ENCODE results near the gene NR5A1. TPM values are rescaled to one million over a fixed set of nuclear protein-coding genes. Genes with fewer than 3 reads are reported as not detected.

NR5A1 gene
- total RNA-seq, 2 experiments from 2014 or later: not detected

DNA sequence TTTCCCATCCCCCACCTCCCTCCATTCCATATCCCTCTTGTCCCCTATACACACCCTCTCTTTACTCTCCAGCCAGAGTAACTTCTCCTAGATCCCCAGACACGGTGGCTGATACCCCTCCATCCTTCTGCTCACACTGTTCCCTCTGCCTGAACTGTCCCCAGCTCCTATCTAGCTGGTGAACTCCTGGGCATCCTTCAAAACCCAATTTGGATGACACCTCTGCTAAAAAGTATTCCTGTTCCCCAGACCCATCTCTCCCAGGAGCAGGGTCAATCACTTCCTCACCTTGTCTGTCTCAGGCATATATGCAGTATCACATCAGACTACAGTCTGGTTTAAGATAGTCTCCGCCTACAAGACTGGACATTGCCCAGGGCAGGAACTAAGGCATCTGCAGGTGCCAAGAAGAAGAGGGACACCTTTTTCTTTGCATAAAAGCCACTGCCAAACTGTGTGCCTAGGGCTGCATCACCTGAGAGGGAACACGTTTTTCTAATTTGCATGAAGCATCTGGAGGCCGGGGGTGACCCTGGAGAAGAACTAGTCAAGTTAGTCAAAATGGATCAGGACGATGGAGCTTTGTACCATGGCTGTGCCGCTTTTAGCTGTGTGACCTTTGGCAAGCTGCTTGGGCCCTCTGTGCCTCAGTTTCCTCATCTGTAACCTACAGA is 27.1 kb downstream of the NR5A1 start:
- no peaks in the 10 kb centered on the region for H3K9me3 Mint-ChIP-seq
- POLR2A ChIA-PET: no interaction called here
- H3K27ac Mint-ChIP-seq: no peak overlapping the region
- H3K4me1 Mint-ChIP-seq: peaks cover 4% of the 10 kb centered on the region
- H3K27me3 Mint-ChIP-seq: peaks cover 14% of the 10 kb centered on the region
- CTCF ChIA-PET: no interaction called here
- no peaks in the 10 kb centered on the region for H3K36me3 Mint-ChIP-seq (ENCODE audit: low read depth)
- DNase-seq: no peak
- no peak overlapping the region for H3K4me3 Mint-ChIP-seq

DNA sequence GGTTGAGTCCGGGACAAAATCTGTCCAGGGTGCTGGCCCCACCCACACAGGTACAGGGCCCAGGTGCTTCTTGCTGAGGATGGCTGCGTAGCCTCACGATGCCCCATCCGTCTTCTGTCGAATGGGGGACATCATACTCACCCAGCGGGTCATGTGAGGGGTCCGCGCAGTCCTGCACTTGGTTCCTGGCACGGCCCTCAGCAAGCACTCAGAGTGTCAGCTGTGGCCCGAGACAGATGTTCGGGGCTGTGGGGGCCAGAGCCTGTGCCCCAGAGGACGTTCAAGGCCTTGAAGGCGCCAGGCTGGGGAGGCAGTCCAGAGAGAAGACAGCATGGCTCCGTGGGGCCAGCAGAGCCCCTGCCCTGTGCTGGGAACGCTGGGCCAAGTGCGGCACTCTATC is 27.8 kb downstream of the NR5A1 start:
- Mint-ChIP-seq H3K27ac (no peak overlapping the region), H3K27me3 (peaks cover 14% of the 10 kb centered on the region), H3K4me1 (peaks cover 4% of the 10 kb centered on the region), H3K4me3 (no peak overlapping the region), H3K9me3 (no peaks in the 10 kb centered on the region), H3K36me3 (ENCODE audit: low read depth) (no peaks in the 10 kb centered on the region)
- CTCF ChIA-PET: no interaction called here
- POLR2A ChIA-PET: no interaction called here
- DNase-seq: no peak

DNA sequence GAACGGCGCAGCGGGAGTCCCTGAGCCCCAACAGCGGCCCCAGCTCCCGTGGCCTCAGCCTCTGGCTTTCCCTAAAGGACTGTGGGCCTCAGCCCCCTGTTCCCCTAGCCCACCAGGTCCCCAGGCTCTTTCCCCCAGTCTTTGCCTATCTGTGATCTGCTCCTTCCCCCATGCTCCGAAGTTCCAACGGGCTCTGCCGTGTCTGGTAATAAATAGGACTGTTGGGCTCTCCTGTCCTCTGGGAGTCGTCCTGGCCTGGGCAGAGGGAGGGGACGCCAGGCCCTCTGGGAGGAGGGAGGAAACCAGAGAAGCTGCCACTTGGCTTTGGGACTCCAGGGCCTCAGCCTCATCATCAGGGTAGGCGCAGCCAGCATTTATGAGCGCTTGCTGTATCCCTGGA is 28.8 kb downstream of the NR5A1 start:
- H3K9me3 Mint-ChIP-seq: no peaks in the 10 kb centered on the region
- peaks cover 4% of the 10 kb centered on the region for H3K4me1 Mint-ChIP-seq
- no peak overlapping the region for H3K4me3 Mint-ChIP-seq
- no peak for DNase-seq
- no peak overlapping the region for H3K27ac Mint-ChIP-seq
- no peaks in the 10 kb centered on the region for H3K36me3 Mint-ChIP-seq (ENCODE audit: low read depth)
- H3K27me3 Mint-ChIP-seq: peaks cover 14% of the 10 kb centered on the region
- ChIA-PET POLR2A (no interaction called here), CTCF (no interaction called here)

DNA sequence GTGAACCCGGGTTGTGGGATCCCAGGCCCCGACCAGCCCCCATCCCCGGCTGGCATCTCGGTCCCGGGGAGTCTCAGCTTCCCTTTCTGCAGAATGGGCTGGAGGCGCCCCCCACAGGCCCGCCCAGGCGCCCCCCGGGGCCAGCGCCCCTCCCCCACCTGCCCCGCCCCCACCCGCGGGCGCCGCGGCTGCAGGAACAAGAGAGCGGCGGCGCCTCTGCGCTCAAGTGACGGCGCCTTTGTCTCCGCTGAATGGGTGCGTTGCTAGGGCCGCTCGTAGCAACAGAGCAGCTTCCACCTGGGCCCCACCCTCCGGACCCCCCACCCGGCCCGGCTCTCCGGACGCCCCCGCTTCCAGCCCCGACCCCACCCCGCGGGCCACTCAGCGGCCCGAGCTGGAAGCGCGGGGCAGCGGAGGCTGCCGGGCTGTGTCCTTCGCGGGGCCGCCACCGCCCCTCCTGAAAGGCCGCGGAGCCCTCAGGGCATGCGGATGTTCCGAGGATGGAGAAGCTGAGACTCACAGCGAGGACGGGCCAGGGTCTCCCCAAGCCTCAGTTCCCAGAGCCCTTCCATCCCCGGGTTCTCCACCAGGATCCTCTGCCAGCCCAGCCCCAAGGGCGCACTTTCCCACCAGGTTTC is 29.4 kb downstream of the NR5A1 start:
- ChIA-PET CTCF (no interaction called here), POLR2A (no interaction called here)
- Mint-ChIP-seq H3K4me1 (peaks cover 4% of the 10 kb centered on the region), H3K36me3 (ENCODE audit: low read depth) (no peaks in the 10 kb centered on the region), H3K27ac (no peak overlapping the region), H3K9me3 (no peaks in the 10 kb centered on the region), H3K4me3 (no peak overlapping the region), H3K27me3 (peaks cover 14% of the 10 kb centered on the region)
- no peak for DNase-seq

DNA sequence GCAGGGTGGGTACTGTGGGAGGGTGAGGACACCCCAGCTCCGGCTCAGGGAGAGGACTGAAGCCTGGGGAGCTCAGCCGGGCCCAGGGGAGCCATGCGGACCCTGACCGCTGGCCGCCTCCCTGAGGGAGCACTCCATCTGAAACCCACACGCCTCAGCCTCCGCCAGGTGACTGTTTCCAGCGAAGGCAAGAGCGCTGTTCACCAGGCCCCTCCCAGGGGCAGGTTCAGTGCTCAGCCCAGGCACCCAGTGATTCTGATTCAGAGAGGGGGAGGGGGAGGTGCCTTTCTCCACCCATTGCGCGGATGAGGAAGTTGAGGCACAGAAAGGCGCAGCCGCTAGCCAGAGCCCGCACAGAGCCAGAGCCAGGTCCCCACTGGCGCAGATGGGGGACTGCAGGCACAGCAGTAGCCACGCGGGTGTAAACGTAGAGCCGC is 30.0 kb downstream of the NR5A1 start:
- H3K27me3 Mint-ChIP-seq: peaks cover 14% of the 10 kb centered on the region
- CTCF ChIA-PET: no interaction called here
- peaks cover 4% of the 10 kb centered on the region for H3K4me1 Mint-ChIP-seq
- no peaks in the 10 kb centered on the region for H3K36me3 Mint-ChIP-seq (ENCODE audit: low read depth)
- H3K9me3 Mint-ChIP-seq: no peaks in the 10 kb centered on the region
- H3K27ac Mint-ChIP-seq: no peak overlapping the region
- POLR2A ChIA-PET: no interaction called here
- no peak for DNase-seq
- H3K4me3 Mint-ChIP-seq: no peak overlapping the region

DNA sequence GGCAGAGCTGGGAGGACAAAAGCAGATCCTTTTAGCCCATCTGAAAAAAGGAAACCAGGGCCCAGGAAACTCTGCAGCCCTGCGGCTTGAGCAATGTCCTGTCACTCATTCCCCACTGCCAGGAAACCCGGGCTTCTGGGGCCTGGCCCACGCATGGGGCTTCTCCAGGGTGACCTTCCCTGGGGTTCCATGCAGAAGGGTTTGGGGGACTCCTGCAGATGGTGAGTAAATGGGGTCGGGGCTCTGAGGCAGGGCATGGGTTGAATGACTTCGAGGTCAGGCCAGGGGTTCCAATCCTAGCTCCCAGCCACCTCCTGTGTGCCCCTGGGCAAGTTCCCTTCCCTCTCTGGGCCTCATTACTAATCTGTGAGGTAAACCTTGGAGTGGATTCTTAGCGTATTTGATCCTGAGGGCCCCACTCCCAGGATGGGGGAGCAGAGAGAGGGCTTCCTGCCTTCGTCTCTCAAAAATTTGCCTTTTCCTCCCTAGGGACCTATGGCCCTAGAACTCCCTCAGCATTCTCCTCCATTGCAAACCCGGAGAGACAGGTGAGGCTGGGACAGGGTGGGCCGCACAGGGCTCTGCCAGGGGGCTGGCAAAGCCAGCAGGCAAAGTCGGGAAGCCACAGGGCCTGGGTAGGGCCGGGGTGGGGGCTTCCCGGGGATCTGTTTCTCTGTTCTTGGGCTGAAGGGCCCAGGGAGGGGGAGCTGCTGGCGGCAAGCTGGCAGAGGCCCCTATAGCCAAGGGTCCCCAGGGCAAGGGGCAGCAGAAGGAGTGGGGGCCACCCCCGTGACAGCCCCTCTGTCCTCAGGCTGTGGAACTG is 31.1 kb downstream of the NR5A1 start:
- no peaks in the 10 kb centered on the region for H3K36me3 Mint-ChIP-seq (ENCODE audit: low read depth)
- DNase-seq: no peak
- H3K27ac Mint-ChIP-seq: no peak overlapping the region
- H3K9me3 Mint-ChIP-seq: no peaks in the 10 kb centered on the region
- POLR2A ChIA-PET: no interaction called here
- H3K4me1 Mint-ChIP-seq: peaks cover 4% of the 10 kb centered on the region
- CTCF ChIA-PET: no interaction called here
- peaks cover 14% of the 10 kb centered on the region for H3K27me3 Mint-ChIP-seq
- no peak overlapping the region for H3K4me3 Mint-ChIP-seq

DNA sequence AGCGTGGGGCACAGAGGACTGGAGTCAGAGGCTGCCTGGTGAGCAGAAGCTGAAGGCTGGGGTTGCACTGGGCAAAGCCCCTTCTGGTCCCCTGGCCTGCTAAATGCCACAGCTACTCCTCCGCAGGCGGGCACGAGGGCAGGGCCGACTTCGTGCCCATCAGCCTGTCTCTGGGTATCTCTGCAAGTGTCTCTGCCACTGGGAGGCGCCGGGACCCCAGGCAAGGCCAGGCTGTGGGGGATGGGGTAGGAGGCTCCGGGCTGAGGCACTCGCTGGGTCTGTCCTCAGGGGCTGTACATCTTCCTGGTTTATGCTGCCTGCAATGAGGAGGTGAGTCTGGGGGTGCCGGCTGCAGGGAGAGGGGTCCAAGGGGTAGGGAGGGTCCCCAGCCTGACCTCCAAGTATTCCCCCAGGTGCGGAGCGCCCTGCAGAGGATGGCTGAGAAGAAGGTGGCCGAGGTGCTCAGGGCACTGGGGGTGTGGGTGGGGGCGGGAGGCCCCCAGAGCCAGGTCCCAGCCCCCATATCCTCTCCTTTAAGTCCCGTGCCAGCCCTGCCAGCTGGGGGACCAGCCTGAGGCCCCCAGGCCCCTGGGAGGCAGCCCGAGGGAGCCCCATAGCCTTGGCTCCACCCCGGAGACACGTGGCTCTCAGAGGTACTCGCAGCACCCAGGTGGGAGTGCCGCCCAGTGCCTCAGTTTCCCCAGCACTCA is 31.9 kb downstream of the NR5A1 start:
- Mint-ChIP-seq H3K36me3 (ENCODE audit: low read depth) (no peaks in the 10 kb centered on the region), H3K4me1 (peaks cover 3% of the 10 kb centered on the region), H3K9me3 (no peaks in the 10 kb centered on the region), H3K27ac (no peak overlapping the region), H3K27me3 (peaks cover 12% of the 10 kb centered on the region), H3K4me3 (no peak overlapping the region)
- no peak for DNase-seq
- POLR2A ChIA-PET: no interaction called here
- CTCF ChIA-PET: no interaction called here

DNA sequence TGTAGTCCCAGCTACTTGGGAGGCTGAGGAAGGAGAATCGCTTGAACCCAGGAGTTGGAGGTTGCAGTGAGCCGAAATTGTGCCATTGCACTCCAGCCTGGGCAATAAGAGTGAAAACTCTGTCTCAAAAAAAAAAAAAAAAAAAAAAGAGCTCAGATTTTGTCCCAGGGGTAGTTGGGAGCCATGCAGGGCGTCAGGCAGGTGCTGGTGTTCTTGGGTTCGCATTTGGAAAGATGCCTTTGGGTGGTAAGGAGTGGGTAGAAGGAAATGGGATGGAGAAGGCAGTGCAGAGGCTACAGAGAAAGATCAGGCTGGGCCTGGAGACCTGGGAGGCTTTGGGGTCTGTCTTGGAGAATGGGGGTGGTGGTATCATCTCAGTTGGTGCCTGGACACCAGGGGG is 33.0 kb downstream of the NR5A1 start:
- no peak overlapping the region for H3K27ac Mint-ChIP-seq

DNA sequence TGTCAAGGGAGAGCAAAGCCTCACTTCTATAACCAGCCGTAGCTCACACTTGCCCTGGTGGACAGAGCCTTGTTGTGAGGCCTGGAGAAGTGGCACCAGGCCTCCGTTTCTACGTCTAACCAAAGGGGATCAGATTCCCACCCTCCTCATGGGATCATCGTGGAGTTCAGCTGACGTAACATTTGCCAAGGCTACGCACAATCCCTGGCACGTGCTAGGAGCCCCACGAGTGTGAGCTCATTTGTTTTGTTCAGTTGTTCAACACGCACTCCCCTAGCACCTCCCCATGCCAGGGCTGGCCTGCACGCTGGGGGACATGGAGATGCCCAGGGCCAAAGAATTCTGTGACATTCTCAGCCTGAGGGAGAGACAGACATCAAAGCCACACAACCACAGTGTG is 33.9 kb downstream of the NR5A1 start:
- CTCF ChIA-PET: interaction anchor here (0.7 kb wide), 1 partner anchor 985 kb away, joined by 4 read pairs; no protein-coding TSS in a partner anchor
- peaks cover under 1% of the 10 kb centered on the region for H3K27me3 Mint-ChIP-seq

More for the DNA sequence above, 33.0 kb downstream of the NR5A1 start:
- no peak for DNase-seq
- no peaks in the 10 kb centered on the region for H3K9me3 Mint-ChIP-seq
- ChIA-PET CTCF (interaction anchor here (0.6 to 0.7 kb wide), 2 partner anchors 65 to 986 kb away, joined by 4 read pairs; no protein-coding TSS in a partner anchor), POLR2A (no interaction called here)
- H3K27me3 Mint-ChIP-seq: peaks cover 8% of the 10 kb centered on the region
- peaks cover 2% of the 10 kb centered on the region for H3K4me1 Mint-ChIP-seq
- H3K36me3 Mint-ChIP-seq (ENCODE audit: low read depth): no peaks in the 10 kb centered on the region
- no peak overlapping the region for H3K4me3 Mint-ChIP-seq

DNA sequence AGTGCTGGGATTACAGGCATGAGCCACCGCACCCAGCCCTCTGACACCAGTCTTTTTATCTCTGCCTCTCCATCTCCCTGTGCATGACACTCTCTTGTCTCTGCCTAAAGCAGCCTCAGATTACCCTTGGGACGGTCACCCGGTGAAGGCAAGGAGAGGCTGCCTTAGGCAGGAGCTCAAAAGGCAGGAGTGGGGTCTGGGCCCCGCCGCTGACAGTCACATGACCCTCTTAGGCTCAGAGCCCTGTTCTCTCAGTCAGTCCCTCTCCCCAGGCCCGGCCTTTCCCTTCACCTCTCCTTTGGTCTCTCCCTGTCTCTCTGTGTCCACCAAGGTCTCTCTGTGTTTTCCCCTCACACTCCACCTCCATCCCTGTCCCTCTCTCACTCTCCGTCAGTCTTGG is 34.4 kb downstream of the NR5A1 start:
- ChIA-PET POLR2A (no interaction called here), CTCF (no interaction called here)
- H3K4me3 Mint-ChIP-seq: no peak overlapping the region
- H3K4me1 Mint-ChIP-seq: no peaks in the 10 kb centered on the region
- H3K27me3 Mint-ChIP-seq: no peaks in the 10 kb centered on the region
- DNase-seq: no peak
- no peaks in the 10 kb centered on the region for H3K9me3 Mint-ChIP-seq
- no peak overlapping the region for H3K27ac Mint-ChIP-seq
- H3K36me3 Mint-ChIP-seq (ENCODE audit: low read depth): no peaks in the 10 kb centered on the region

More for the DNA sequence above, 33.9 kb downstream of the NR5A1 start:
- peaks cover under 1% of the 10 kb centered on the region for H3K4me1 Mint-ChIP-seq
- DNase-seq: no peak
- no peak overlapping the region for H3K27ac Mint-ChIP-seq
- H3K4me3 Mint-ChIP-seq: no peak overlapping the region
- H3K9me3 Mint-ChIP-seq: no peaks in the 10 kb centered on the region
- no peaks in the 10 kb centered on the region for H3K36me3 Mint-ChIP-seq (ENCODE audit: low read depth)
- POLR2A ChIA-PET: no interaction called here

DNA sequence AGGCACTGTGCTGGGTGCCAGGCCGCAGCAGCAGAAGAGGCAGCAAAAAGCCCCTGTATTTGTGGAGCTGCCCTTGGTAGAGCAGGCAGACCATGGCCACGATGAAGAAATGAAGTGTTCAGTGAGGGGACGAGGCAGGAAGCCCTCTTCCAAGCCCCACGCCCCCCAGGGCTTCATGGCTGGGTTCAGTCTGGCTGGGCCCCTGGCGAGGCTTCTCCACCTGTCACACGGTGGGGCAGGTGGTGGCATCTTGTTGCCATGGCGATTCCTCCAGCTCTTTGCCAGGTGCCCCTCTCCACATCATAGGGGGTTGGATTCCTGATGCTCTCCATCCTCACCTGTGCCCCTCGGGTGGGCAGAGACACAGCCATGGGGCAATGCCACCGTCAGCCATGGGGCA is 35.4 kb downstream of the NR5A1 start:
- Mint-ChIP-seq H3K4me3 (no peak overlapping the region), H3K36me3 (ENCODE audit: low read depth) (no peaks in the 10 kb centered on the region), H3K4me1 (no peaks in the 10 kb centered on the region), H3K9me3 (no peaks in the 10 kb centered on the region), H3K27ac (no peak overlapping the region), H3K27me3 (no peaks in the 10 kb centered on the region)
- CTCF ChIA-PET: no interaction called here
- POLR2A ChIA-PET: no interaction called here
- DNase-seq: no peak

DNA sequence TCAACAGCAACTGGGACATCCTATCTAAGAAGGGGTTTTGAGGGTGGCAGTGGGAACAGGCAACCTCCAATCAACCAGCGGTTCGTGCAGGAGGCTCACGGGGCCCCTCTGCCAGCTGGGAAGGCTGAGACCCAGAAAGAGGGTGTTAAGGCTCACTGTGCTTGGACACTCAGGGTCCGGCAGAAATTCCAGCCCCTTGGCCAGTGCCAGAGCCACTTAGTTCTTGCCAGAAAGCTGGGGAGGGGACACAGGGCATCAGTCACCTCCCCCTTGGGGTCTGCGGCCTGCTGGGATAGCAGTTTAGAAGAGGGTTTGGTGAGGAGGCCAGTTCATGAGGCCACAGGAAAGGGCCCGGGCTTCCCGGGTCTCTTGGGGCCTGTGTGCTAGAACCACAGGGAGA is 36.5 kb downstream of the NR5A1 start:
- Mint-ChIP-seq H3K27me3 (no peaks in the 10 kb centered on the region), H3K36me3 (ENCODE audit: low read depth) (no peaks in the 10 kb centered on the region), H3K9me3 (no peaks in the 10 kb centered on the region), H3K27ac (no peak overlapping the region), H3K4me1 (no peaks in the 10 kb centered on the region), H3K4me3 (no peak overlapping the region)
- CTCF ChIA-PET: interaction anchor here (1.2 kb wide), 1 partner anchor 17 kb away, joined by 3 read pairs; no protein-coding TSS in a partner anchor
- no peak for DNase-seq
- POLR2A ChIA-PET: no interaction called here

DNA sequence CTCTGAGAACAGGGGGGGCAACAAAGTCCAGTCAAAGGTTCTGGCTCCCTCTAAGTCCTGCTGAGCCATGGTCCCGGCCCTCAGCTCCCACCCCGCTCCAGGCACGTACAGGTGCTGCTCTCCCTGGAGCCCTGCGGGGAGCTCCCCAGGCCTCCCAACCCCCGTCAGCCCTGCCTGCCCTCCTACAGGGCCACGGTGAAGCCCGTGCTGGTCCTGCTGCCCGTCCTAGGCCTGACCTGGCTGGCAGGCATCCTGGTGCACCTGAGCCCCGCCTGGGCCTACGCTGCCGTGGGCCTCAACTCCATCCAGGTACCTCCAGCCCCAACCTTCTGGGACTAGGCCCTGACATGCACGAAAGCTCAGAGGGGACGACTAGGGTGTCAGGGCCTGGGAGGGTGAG is 36.9 kb downstream of the NR5A1 start:
- H3K9me3 Mint-ChIP-seq: no peaks in the 10 kb centered on the region
- DNase-seq: no peak
- no peaks in the 10 kb centered on the region for H3K4me1 Mint-ChIP-seq
- no peak overlapping the region for H3K4me3 Mint-ChIP-seq
- CTCF ChIA-PET: interaction anchor here (1.2 kb wide), 1 partner anchor 17 kb away, joined by 3 read pairs; no protein-coding TSS in a partner anchor
- no peaks in the 10 kb centered on the region for H3K27me3 Mint-ChIP-seq
- no peak overlapping the region for H3K27ac Mint-ChIP-seq
- H3K36me3 Mint-ChIP-seq (ENCODE audit: low read depth): no peaks in the 10 kb centered on the region
- POLR2A ChIA-PET: no interaction called here
